Thyroid gland (tissue), 4 donors: ENCODE results near the gene NRXN2. TPM values are rescaled to one million over a fixed set of nuclear protein-coding genes. Genes with fewer than 3 reads are reported as not detected.

ENCODE experiments used
- DNase-seq, 2 donors: peaks; one replicate each; pipeline ENCODE4 v3.0.0-alpha.2; 2019
- H3K27ac ChIP-seq, 3 donors: fragments of 200-600 bp; sonication (generic); 1 replicate in 2 of 3; 2 replicates in 1 of 3; pipeline ENCODE4 v1.5.1; 2016 to 2019; ENCODE audit warnings: mild to moderate bottlenecking in 1 of 3, moderate library complexity in 1 of 3
- H3K27me3 ChIP-seq: fragments of 200-600 bp; sonication (generic); one replicate; pipeline ENCODE4 v1.5.1; 2019
- H3K36me3 ChIP-seq, 2 donors: fragments of 200-600 bp; sonication (generic); one replicate each; pipeline ENCODE4 v1.5.1; 2016 to 2019
- H3K4me1 ChIP-seq, 2 donors: fragments of 200-600 bp; sonication (generic); one replicate each; pipeline ENCODE4 v1.5.1; 2017 to 2019
- H3K4me3 ChIP-seq, 3 donors: fragments of 200-600 bp; sonication (generic); replicated peaks in 1 of 3; 1 replicate in 2 of 3; 2 replicates in 1 of 3; pipeline ENCODE4 v1.5.1; 2016; ENCODE audit warnings: mild to moderate bottlenecking in 1 of 3
- H3K9me3 ChIP-seq: fragments of 200-600 bp; sonication (generic); one replicate; pipeline ENCODE4 v1.5.1; 2017
- POLR2A ChIP-seq, 2 donors: fragments of 450-650 bp; IDR thresholded peaks; one replicate each; pipeline ENCODE4 v1.6.1; 2017; ENCODE audit warnings: antibody characterized with exemption in 2 of 2, mild to moderate bottlenecking in 2 of 2, moderate library complexity in 1 of 2
- WGBS, 2 donors: methylation state at CpG; one replicate each; pipeline ENCODE4 v1.1.5; 2017; 5-methylcytosine and 5-hydroxymethylcytosine counted together
- intact Hi-C: fragments of 100-400 bp; cut with DNase I; formaldehyde crosslinking; loops from one replicate; pipeline ENCODE4 v1.15.1; 2023
- total RNA-seq, 4 donors: library from RNA; depleted of rRNA; stranded (reverse); fragments of >200 nt; gene quantifications; one replicate each; pipeline ENCODE4 v1.2.3, GENCODE V29; 2016
- TF ChIP-seq, protein P1 (sequence below), 6 experiments: fragments of 200-600 bp in 3 of 6; fragments of 450-650 bp in 3 of 6; sonication (generic) in 3 of 6; IDR thresholded peaks; one replicate each; pipeline ENCODE4 v1.5.1; 2016 to 2019; ENCODE audit warnings: antibody characterized with exemption in 6 of 6, mild to moderate bottlenecking in 2 of 6, inconsistent platforms in 1 of 6, moderate library complexity in 1 of 6

The NRXN2 gene
- total RNA-seq, 4 donors from 2014 or later = 2.0 to 12.3 (median 4.8) TPM

DNA sequence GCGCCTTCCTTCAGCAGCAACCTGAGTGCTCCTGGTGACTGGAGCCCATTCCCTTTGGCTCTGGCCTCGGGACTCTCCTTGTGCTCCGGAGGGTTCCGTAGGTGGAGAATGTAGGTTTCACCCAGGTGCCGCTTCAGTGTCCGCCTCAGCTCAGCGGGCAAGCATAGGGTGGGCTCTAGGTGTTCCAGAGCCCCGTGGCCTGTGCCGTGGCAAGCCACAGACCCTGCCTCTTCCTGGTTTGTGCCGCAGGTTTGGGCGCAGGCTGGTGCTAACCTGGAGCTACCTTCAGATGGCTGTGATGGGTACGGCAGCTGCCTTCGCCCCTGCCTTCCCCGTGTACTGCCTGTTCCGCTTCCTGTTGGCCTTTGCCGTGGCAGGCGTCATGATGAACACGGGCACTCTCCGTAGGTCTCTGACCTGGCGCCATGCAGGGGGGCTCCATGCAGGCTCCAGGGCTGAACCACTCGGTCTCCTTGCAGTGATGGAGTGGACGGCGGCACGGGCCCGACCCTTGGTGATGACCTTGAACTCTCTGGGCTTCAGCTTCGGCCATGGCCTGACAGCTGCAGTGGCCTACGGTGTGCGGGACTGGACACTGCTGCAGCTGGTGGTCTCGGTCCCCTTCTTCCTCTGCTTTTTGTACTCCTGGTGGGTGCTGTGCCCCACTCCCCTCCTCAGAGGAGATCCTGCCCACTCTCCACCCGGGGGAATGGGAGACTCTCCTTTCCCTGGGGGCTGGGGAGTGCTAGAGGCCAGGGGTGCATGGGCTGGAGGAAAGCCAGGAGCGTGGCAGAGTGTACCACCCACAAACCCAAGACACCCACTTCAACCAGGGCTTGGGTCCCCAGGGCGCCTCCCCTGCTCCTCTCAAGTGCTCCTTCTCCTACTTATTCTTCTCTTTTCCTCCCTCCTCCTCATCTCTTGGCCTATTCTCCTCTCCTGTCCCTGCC lies 129.6 kb downstream of the NRXN2 start:
- DNase-seq = no peak
- 76 to 90% methylated on average over 10 to 32 of the region's 32 CpGs for WGBS, 2 donors
- TF ChIP-seq, protein P1, sequence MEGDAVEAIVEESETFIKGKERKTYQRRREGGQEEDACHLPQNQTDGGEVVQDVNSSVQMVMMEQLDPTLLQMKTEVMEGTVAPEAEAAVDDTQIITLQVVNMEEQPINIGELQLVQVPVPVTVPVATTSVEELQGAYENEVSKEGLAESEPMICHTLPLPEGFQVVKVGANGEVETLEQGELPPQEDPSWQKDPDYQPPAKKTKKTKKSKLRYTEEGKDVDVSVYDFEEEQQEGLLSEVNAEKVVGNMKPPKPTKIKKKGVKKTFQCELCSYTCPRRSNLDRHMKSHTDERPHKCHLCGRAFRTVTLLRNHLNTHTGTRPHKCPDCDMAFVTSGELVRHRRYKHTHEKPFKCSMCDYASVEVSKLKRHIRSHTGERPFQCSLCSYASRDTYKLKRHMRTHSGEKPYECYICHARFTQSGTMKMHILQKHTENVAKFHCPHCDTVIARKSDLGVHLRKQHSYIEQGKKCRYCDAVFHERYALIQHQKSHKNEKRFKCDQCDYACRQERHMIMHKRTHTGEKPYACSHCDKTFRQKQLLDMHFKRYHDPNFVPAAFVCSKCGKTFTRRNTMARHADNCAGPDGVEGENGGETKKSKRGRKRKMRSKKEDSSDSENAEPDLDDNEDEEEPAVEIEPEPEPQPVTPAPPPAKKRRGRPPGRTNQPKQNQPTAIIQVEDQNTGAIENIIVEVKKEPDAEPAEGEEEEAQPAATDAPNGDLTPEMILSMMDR (IDR thresholded peaks at IDR 0.05) = no peak
- TF ChIP-seq POLR2A (IDR thresholded peaks at IDR 0.05) = no peak
- no peak overlapping the region for H3K27ac ChIP-seq
- H3K4me3 ChIP-seq = no peak overlapping the region
- intact Hi-C loops = no loop called here
- no peaks in the 10 kb centered on the region for H3K4me1 ChIP-seq
- H3K9me3 ChIP-seq = no peaks in the 10 kb centered on the region
- no peaks in the 10 kb centered on the region for H3K36me3 ChIP-seq
- H3K27me3 ChIP-seq = no peaks in the 10 kb centered on the region

DNA sequence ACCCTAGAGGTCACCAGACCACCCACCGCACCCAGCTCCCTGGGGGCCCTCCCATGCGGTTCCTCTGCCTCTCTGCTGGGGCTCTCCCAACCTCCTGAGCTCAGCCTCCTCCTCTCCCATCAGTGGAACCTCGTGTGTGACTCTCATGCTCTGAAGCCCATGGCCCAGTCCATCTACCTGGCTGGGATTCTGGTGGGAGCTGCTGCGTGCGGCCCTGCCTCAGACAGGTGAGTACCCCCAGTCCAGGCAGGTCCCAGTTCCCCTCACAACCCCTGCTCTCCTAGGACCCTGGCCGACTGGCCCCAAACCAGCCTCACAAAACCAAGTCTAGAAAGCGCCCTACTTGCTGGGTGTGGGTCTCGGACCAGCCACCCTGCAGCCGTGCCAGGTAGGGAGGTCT lies 130.3 kb downstream of the NRXN2 start:
- Histone ChIP-seq H3K9me3 (no peaks in the 10 kb centered on the region), H3K4me1 (no peaks in the 10 kb centered on the region), H3K27ac (no peak overlapping the region), H3K27me3 (no peaks in the 10 kb centered on the region), H3K36me3 (no peaks in the 10 kb centered on the region), H3K4me3 (no peak overlapping the region)
- no peak for TF ChIP-seq POLR2A (IDR thresholded peaks at IDR 0.05)
- TF ChIP-seq, protein P1 (IDR thresholded peaks at IDR 0.05) = no peak
- WGBS, 2 donors = 87 to 95% methylated on average over 3 to 7 of the region's 9 CpGs
- no peak for DNase-seq
- intact Hi-C loops = no loop called here

DNA sequence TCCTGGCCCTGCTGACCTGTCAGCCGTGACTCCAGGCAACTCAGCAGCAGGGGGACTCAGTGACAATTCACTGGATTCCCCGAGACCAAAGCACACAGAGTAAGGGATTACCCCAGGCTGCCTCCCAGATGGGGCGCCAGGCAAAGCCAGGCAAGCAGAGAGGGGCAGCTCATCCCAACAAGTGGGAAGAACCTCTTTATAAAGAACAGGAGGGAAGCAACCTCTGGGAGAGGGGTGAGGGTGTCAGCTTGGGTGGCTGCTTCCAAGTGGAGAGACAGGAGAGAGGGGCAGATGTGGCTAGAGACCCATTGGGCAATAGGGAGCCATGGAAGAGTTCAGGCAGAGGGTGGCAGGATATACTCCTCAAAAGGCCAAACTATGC lies 130.8 kb downstream of the NRXN2 start:
- H3K27me3 ChIP-seq = no peaks in the 10 kb centered on the region
- H3K4me1 ChIP-seq = no peaks in the 10 kb centered on the region
- no peaks in the 10 kb centered on the region for H3K36me3 ChIP-seq
- no peak for TF ChIP-seq POLR2A (IDR thresholded peaks at IDR 0.05)
- TF ChIP-seq, protein P1 (IDR thresholded peaks at IDR 0.05) = no peak
- no peak overlapping the region for H3K4me3 ChIP-seq
- DNase-seq = no peak
- no peak overlapping the region for H3K27ac ChIP-seq
- no peaks in the 10 kb centered on the region for H3K9me3 ChIP-seq
- WGBS, 2 donors = 83 to 93% methylated on average over 2 to 3 of the region's 3 CpGs
- intact Hi-C loops = no loop called here

DNA sequence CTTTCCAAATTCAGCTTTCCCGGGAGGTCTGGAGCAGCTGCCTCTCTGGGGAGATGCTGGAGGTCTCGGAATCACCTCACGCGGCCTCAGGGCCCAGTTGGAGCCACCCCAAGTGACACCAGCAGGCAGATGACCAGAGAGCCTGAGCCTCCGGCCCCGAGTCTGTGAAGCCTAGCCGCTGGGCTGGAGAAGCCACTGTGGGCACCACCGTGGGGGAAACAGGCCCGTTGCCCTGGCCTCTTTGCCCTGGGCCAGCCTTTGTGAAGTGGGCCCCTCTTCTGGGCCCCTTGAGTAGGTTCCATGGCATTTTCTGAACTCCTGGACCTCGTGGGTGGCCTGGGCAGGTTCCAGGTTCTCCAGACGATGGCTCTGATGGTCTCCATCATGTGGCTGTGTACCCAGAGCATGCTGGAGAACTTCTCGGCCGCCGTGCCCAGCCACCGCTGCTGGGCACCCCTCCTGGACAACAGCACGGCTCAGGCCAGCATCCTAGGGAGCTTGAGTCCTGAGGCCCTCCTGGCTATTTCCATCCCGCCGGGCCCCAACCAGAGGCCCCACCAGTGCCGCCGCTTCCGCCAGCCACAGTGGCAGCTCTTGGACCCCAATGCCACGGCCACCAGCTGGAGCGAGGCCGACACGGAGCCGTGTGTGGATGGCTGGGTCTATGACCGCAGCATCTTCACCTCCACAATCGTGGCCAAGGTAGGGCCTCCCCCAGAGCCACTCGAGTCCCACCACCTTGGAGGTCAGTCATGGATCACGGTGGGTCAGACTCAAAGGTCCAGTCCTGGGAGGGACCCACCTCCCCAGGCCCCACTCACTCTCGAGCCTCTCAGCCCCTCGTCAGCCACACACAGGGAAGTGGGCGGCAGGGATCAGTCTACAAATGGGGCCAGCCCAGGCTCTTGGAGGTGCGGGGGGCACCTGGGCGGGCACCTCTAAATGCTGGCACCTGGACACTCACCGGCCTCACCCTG lies 131.5 kb downstream of the NRXN2 start:
- Histone ChIP-seq H3K36me3 (no peaks in the 10 kb centered on the region), H3K9me3 (no peaks in the 10 kb centered on the region), H3K4me1 (no peaks in the 10 kb centered on the region), H3K27ac (no peak overlapping the region), H3K4me3 (no peak overlapping the region), H3K27me3 (no peaks in the 10 kb centered on the region)
- no peak for TF ChIP-seq POLR2A (IDR thresholded peaks at IDR 0.05)
- TF ChIP-seq, protein P1 (IDR thresholded peaks at IDR 0.05) = no peak
- intact Hi-C loops = no loop called here
- WGBS, 2 donors = 75 to 79% methylated on average over 14 to 21 of the region's 36 CpGs
- DNase-seq = no peak
